ENCODE results near the gene C4BPB.

C4BPB gene

DNA sequence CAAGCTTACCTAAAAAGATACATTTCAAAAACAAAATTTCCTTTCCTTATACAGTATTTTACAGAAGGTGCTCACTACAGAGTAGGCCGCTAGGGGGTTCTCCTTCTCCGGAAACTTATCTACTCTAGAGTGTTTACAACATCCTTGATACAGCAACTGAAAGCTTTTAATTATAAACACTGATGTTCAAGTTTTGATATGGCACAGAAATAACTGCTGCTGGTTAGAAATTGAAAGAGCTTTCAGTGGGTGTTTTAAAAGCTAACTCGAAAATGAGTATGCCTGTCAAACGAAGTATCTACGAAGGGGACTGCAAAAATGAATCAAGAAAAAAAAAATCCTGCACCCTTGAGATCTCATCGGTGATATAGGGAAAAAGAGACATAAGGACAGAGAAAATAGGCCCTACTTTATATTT is 38.7 kb upstream of the C4BPB start:
- Histone ChIP-seq H3K9me3 (ENCODE audit: severe bottlenecking) (no peaks in the 10 kb centered on the region), H3K4me3 (ENCODE audit: severe bottlenecking) (peak overlapping the region; percentile 86), H3K27ac (ENCODE audit: poor library complexity, severe bottlenecking) (peak overlapping the region; percentile 81), H3K27me3 (ENCODE audit: insufficient read depth, poor library complexity, severe bottlenecking) (no peaks in the 10 kb centered on the region), H3K4me1 (ENCODE audit: insufficient read depth, poor library complexity, severe bottlenecking) (peaks cover 38% of the 10 kb centered on the region), H3K36me3 (ENCODE audit: low read depth) (peaks cover 45% of the 10 kb centered on the region)
- ATAC-seq (ENCODE audit: low read depth) = no peak
- no peak for DNase-seq (ENCODE audit: low spot score)
- TF ChIP-seq, protein P1, sequence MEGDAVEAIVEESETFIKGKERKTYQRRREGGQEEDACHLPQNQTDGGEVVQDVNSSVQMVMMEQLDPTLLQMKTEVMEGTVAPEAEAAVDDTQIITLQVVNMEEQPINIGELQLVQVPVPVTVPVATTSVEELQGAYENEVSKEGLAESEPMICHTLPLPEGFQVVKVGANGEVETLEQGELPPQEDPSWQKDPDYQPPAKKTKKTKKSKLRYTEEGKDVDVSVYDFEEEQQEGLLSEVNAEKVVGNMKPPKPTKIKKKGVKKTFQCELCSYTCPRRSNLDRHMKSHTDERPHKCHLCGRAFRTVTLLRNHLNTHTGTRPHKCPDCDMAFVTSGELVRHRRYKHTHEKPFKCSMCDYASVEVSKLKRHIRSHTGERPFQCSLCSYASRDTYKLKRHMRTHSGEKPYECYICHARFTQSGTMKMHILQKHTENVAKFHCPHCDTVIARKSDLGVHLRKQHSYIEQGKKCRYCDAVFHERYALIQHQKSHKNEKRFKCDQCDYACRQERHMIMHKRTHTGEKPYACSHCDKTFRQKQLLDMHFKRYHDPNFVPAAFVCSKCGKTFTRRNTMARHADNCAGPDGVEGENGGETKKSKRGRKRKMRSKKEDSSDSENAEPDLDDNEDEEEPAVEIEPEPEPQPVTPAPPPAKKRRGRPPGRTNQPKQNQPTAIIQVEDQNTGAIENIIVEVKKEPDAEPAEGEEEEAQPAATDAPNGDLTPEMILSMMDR (IDR thresholded peaks at IDR 0.05; ENCODE audit: poor library complexity, severe bottlenecking) = peak; percentile 93

DNA sequence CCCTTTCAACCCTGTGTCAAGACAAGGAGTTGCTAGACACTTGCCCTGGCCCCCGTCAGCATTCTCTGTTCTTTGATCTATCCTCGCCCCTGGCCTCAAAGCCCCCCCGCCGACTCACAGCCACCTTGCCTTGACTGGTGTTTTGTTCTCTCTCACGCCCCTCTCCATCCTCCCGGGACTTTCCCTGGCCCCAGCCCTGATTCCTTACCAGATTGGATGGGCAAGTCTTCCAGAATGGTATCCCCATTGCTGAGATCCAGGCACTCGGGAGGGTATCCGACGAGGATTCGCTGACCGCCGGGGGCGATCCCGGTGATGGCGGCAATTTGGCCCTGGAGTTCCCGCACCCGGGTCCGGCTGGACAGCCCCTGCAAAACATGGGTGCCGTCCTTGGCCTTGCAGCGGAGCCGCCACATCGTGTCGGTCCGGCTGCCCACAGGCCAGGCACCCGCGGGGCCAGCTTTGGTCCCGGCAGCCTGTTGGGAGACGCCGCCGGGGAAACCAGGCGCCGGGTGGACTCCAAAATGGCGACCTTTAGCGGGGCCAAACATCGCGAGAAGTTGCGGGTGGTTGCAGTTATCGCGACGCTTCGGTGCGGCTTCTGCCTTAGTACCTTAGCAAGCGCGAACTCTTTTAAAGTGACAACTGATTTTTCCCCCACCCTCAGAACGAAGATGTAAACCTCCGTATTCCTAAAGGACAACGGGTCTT is 38.0 kb upstream of the C4BPB start:
- Histone ChIP-seq H3K36me3 (ENCODE audit: low read depth) (peaks cover 41% of the 10 kb centered on the region), H3K27ac (ENCODE audit: poor library complexity, severe bottlenecking) (peak overlapping the region; percentile 81), H3K4me3 (ENCODE audit: severe bottlenecking) (peak overlapping the region; percentile 86), H3K4me1 (ENCODE audit: insufficient read depth, poor library complexity, severe bottlenecking) (peaks cover 33% of the 10 kb centered on the region), H3K9me3 (ENCODE audit: severe bottlenecking) (no peaks in the 10 kb centered on the region), H3K27me3 (ENCODE audit: insufficient read depth, poor library complexity, severe bottlenecking) (no peaks in the 10 kb centered on the region)
- peak; percentile 48 for ATAC-seq (ENCODE audit: low read depth)
- peak; percentile 89 for DNase-seq (ENCODE audit: low spot score)
- TF ChIP-seq, protein P1 (IDR thresholded peaks at IDR 0.05; ENCODE audit: poor library complexity, severe bottlenecking) = no peak

DNA sequence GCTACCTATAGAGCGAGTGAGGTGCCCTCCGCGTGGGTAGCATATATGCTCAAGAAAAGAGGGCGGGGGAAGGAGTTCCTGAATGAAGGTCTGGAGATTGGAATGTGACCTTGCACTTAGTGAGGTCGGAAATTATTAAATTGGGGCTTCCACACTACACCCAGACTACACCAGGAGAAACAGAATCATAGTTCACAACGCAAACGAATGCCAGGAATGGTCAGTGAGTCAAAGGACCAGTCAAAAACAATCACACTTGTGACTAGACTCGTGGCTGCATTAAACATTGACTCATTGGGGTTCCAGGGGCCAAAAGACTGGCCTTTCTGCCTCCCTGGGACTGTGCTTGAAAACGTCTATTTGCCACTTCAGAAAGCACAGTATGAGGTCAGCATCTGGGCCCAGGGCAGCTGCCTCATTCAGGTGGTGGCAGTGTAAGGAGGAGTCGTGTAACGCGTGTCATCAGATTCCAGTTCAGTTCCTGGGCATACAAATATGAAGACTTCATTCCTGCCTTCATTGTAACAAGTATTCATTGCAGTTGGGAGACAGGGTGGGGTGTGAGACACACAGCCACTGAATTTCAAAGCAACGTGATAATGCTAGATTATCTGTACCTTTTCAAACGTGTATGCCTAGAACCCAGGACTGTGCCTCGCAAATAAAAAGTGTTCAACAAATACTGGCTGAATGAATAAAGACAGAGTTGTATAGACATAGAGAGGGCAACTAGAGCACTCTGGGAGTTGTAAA is 37.3 kb upstream of the C4BPB start, which contains the start of gene YOD1:
Gene YOD1, minus strand, starts transcription at position 18 of the 753 bp plus-strand sequence. CDS start 178 bp downstream, outside the sequence.
- Histone ChIP-seq H3K27me3 (ENCODE audit: insufficient read depth, poor library complexity, severe bottlenecking) (no peaks in the 10 kb centered on the region), H3K27ac (ENCODE audit: poor library complexity, severe bottlenecking) (peak within 1 kb of the TSS; percentile 81), H3K4me3 (ENCODE audit: severe bottlenecking) (peak within 1 kb of the TSS; percentile 86)

DNA sequence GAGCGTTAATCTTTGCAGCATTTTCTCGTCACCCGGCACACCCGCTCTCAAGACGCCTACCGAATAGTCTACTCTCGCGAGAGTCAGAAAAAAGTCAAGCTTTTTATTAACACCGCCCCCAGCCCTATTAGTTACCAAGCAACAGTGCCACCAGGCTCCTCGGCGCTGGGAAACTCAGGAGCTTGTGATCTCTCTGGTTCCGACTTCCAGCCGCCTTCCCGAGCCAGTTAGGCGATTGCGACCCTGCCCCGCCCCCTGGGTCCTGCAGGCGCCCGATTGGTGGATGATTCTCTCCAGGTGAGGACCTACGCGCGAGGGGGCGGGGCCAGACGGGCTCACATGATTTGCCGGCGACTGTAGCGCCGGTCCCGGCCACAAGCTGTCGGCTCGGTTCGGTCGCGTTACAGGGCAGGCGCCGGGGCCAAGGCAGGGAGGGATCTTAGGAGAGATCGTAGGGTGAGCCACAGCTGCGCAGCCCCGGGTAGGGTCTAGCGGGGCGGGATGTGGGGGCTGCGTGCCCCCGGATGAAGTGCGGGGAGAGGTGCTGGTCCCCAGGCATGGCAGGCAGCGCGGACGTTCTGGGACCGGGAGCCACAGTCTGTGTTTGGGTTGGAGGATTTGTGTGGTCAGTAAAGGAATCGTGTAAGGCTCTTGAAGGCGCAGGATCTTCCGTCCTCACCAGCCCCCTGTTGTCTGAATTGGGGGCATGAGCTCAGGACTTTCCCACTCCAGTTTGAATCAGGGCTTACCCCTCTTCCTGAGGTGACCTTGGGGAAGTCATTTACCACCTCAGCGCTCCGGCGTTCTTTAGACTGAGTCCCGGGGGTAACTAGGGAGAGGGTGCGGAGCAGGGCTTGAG is 35.5 kb upstream of the C4BPB start, which contains the start of gene PFKFB2:
Gene PFKFB2, plus strand, starts transcription at position 365 of the 859 bp plus-strand sequence. CDS start 1,443 bp downstream, outside the sequence.
- TF ChIP-seq, protein P1 (IDR thresholded peaks at IDR 0.05; ENCODE audit: poor library complexity, severe bottlenecking) = peak; percentile 17
- DNase-seq (ENCODE audit: low spot score) (peak; percentile 100), ATAC-seq (ENCODE audit: low read depth) (peak; percentile 87)
- Histone ChIP-seq H3K36me3 (ENCODE audit: low read depth) (peaks cover 23% of the 10 kb centered on the region), H3K4me1 (ENCODE audit: insufficient read depth, poor library complexity, severe bottlenecking) (peaks cover 17% of the 10 kb centered on the region), H3K27me3 (ENCODE audit: insufficient read depth, poor library complexity, severe bottlenecking) (no peaks in the 10 kb centered on the region), H3K27ac (ENCODE audit: poor library complexity, severe bottlenecking) (peak within 1 kb of the TSS; percentile 81), H3K4me3 (ENCODE audit: severe bottlenecking) (peak within 1 kb of the TSS; percentile 65), H3K9me3 (ENCODE audit: severe bottlenecking) (no peaks in the 10 kb centered on the region)

More for the DNA sequence above, 37.3 kb upstream of the C4BPB start, which contains the start of gene YOD1:
- H3K9me3 ChIP-seq (ENCODE audit: severe bottlenecking) = no peaks in the 10 kb centered on the region
- ATAC-seq (ENCODE audit: low read depth) (peak; percentile 12), DNase-seq (ENCODE audit: low spot score) (no peak)
- peaks cover 36% of the 10 kb centered on the region for H3K36me3 ChIP-seq (ENCODE audit: low read depth)
- TF ChIP-seq, protein P1 (IDR thresholded peaks at IDR 0.05; ENCODE audit: poor library complexity, severe bottlenecking) = no peak
- peaks cover 26% of the 10 kb centered on the region for H3K4me1 ChIP-seq (ENCODE audit: insufficient read depth, poor library complexity, severe bottlenecking)
